Esophagus muscularis mucosa (tissue), 3 donors: ENCODE results near the gene AFF2.

Source experiments
- CTCF ChIP-seq, 3 experiments: fragments of 200-600 bp in 2 of 3; fragments of 450-650 bp in 1 of 3; sonication (generic) in 2 of 3; IDR thresholded peaks; one replicate each; pipeline ENCODE4 v1.5.1; 2017 to 2019; ENCODE audit warnings: antibody characterized with exemption in 3 of 3, mild to moderate bottlenecking in 2 of 3, moderate library complexity in 1 of 3
- POLR2A ChIP-seq: fragments of 450-650 bp; IDR thresholded peaks from one replicate; pipeline ENCODE4 v1.6.1; 2017; ENCODE audit warnings: antibody characterized with exemption, moderate library complexity, mild to moderate bottlenecking, low read depth

- TF ChIP-seq POLR2A (no peak), CTCF (IDR thresholded peaks at IDR 0.05) (no peak)
These were observed 429.9 kb downstream of the AFF2 start for GRCh38 chrX:148930206-148930729.
